Ovary (tissue), 9 donors: Measurements from ENCODE around the gene LRRC70. TPM values are rescaled to one million over a fixed set of nuclear protein-coding genes. Genes with fewer than 3 reads are reported as not detected.

Experiments used
- DNase-seq, 5 donors: peaks; one replicate each; pipeline ENCODE4 v3.0.0-alpha.2; 2019 to 2020
- H3K27ac ChIP-seq, 2 donors: fragments of 200-600 bp; one replicate each; pipeline versions ENCODE4 v1.5.1 to v1.8.0; 2019 to 2022
- H3K27me3 ChIP-seq: fragments of 200-600 bp; one replicate; pipeline ENCODE4 v1.8.0; 2022
- H3K36me3 ChIP-seq: fragments of 200-600 bp; sonication (generic); one replicate; pipeline ENCODE4 v1.5.1; 2019
- H3K4me1 ChIP-seq: one replicate; pipeline ENCODE4 v1.8.1; 2013; ENCODE audit warnings: mild to moderate bottlenecking, moderate library complexity; ENCODE audit not compliant: insufficient read depth
- H3K4me3 ChIP-seq: fragments of 200-600 bp; sonication (generic); one replicate; pipeline ENCODE4 v1.5.1; 2017
- H3K9me3 ChIP-seq, 2 donors: fragments of 200-600 bp in 1 of 2; sonication (generic) in 1 of 2; one replicate each; pipeline versions ENCODE4 v1.5.1 to v1.8.1; 2013 to 2019; ENCODE audit warnings: mild to moderate bottlenecking in 1 of 2, moderate library complexity in 1 of 2
- CTCF ChIP-seq, 3 donors: fragments of 450-650 bp in 2 of 3; fragments of 200-600 bp in 1 of 3; IDR thresholded peaks; one replicate each; pipeline versions ENCODE4 v1.5.1 to v1.8.0; 2016 to 2022; ENCODE audit warnings: antibody characterized with exemption in 3 of 3, mild to moderate bottlenecking in 1 of 3
- EP300 ChIP-seq: sonication (generic); formaldehyde crosslinking; IDR thresholded peaks from one replicate; pipeline ENCODE4 v1.6.1; 2017; ENCODE audit warnings: antibody characterized with exemption
- POLR2A ChIP-seq: fragments of 450-650 bp; IDR thresholded peaks from one replicate; pipeline ENCODE4 v1.6.1; 2017; ENCODE audit warnings: antibody characterized with exemption, mild to moderate bottlenecking, moderate library complexity
- WGBS, 3 donors: extraction: QIAGEN DNeasy Blood & Tissue Kit in 1 of 3; methylation state at CpG; one replicate each; pipeline versions ENCODE4 v1.1.5 to v1.1.7; 2013 to 2017; 5-methylcytosine and 5-hydroxymethylcytosine counted together
- intact Hi-C, 4 donors: fragments of 100-400 bp; cut with DNase I; formaldehyde crosslinking; loops; one replicate each; pipeline versions ENCODE4 v1.11.0 to v1.15.1; 2022 to 2023
- polyA plus RNA-seq, 2 donors: library from polyadenylated mRNA; stranded (reverse); fragments of 200-250 nt in 1 of 2; fragments of 350-450 nt in 1 of 2; fragmentation: Illumina TruSeq in 1 of 2; extraction: RNeasy Lipid Tissue Mini Kit (QIAGEN cat#74804) in 1 of 2; gene quantifications; one replicate each; pipeline ENCODE4 v1.2.3, GENCODE V29; 2013 to 2014
- total RNA-seq, 7 donors: library from RNA; depleted of rRNA in 2 of 7; stranded (reverse); fragments of >200 nt in 2 of 7; fragmentation: NEBNext Ultra II Directional in 3 of 7; extraction: Animal tissue kit (Norgen Biotek cat#: 25700) in 3 of 7; gene quantifications; one replicate each; pipeline versions ENCODE4 v1.1.0 to v1.2.4, GENCODE V29; 2016 to 2023
- donor health status: DM: no; HTN: no; CAD: no; lungs with moderate emphysema.
- donor health status: DM: no; HTN: no; CAD: no.
- donor health status: Bipolar disorder and iron deficiency.
- donor health status: DM: yes; HTN: yes; CAD: no.
- donor health status: DM: no; HTN: no; CAD: no.
- donor health status: DM: yes; HTN: yes; CAD: no.

LRRC70 gene
- total and polyA plus RNA-seq, 9 donors, result 2.2 to 7.5 (median 3.3) TPM

GRCh38 chr5:62588668-62589067, 10.0 kb downstream of the LRRC70 start:
- Histone ChIP-seq H3K27me3 (no peaks in the 10 kb centered on the region), H3K27ac (no peak overlapping the region), H3K36me3 (no peaks in the 10 kb centered on the region), H3K4me1 (peaks cover 5% of the 10 kb centered on the region), H3K4me3 (no peak overlapping the region), H3K9me3 (no peaks in the 10 kb centered on the region)
- TF ChIP-seq EP300 (no peak), POLR2A (no peak), CTCF (IDR thresholded peaks at IDR 0.05) (no peak)
- DNase-seq, result no peak
- intact Hi-C loops, result no loop called here
- whole genome bisulfite sequencing, 3 donors, result 94 to 98% (median 97%) methylated on average over 4 of the region's 4 CpGs

GRCh38 chr5:62589504-62589903, 10.9 kb downstream of the LRRC70 start:
- H3K4me3 ChIP-seq, result no peak overlapping the region
- peaks cover 5% of the 10 kb centered on the region for H3K4me1 ChIP-seq
- intact Hi-C loops, result no loop called here
- no peaks in the 10 kb centered on the region for H3K36me3 ChIP-seq
- H3K27ac ChIP-seq, result no peak overlapping the region
- no peaks in the 10 kb centered on the region for H3K27me3 ChIP-seq
- no peaks in the 10 kb centered on the region for H3K9me3 ChIP-seq
- no peak for DNase-seq
- WGBS, 3 donors, result 98 to 100% (median 99%) methylated on average over 2 of the region's 2 CpGs
- TF ChIP-seq POLR2A (no peak), CTCF (IDR thresholded peaks at IDR 0.05) (no peak), EP300 (no peak)

GRCh38 chr5:62590387-62590786, 11.8 kb downstream of the LRRC70 start:
- intact Hi-C loops, result no loop called here
- H3K27me3 ChIP-seq, result no peaks in the 10 kb centered on the region
- H3K4me3 ChIP-seq, result no peak overlapping the region
- peaks cover 3% of the 10 kb centered on the region for H3K4me1 ChIP-seq
- TF ChIP-seq CTCF (IDR thresholded peaks at IDR 0.05) (no peak), POLR2A (no peak), EP300 (no peak)
- H3K36me3 ChIP-seq, result no peaks in the 10 kb centered on the region
- 78 to 87% (median 80%) methylated on average over 2 of the region's 2 CpGs for WGBS, 3 donors
- no peak for DNase-seq
- no peak overlapping the region for H3K27ac ChIP-seq
- H3K9me3 ChIP-seq, result no peaks in the 10 kb centered on the region

GRCh38 chr5:62592558-62592957, 13.9 kb downstream of the LRRC70 start:
- Histone ChIP-seq H3K27me3 (no peaks in the 10 kb centered on the region), H3K36me3 (no peaks in the 10 kb centered on the region), H3K4me3 (no peak overlapping the region), H3K9me3 (no peaks in the 10 kb centered on the region), H3K4me1 (peaks cover 3% of the 10 kb centered on the region), H3K27ac (no peak overlapping the region)
- DNase-seq, result no peak
- intact Hi-C loops, result no loop called here
- TF ChIP-seq CTCF (IDR thresholded peaks at IDR 0.05) (no peak), POLR2A (no peak), EP300 (no peak)
- 93 to 95% (median 94%) methylated on average over 8 of the region's 8 CpGs for WGBS, 3 donors

GRCh38 chr5:62593331-62593730, 14.7 kb downstream of the LRRC70 start:
- H3K27ac ChIP-seq, result no peak overlapping the region
- no peaks in the 10 kb centered on the region for H3K27me3 ChIP-seq
- no peak for TF ChIP-seq POLR2A
- no peak for TF ChIP-seq EP300
- no peak for TF ChIP-seq CTCF (IDR thresholded peaks at IDR 0.05)
- no peak overlapping the region for H3K4me3 ChIP-seq
- WGBS, 3 donors, result 48 to 77% (median 74%) methylated on average over 1 of the region's 1 CpG
- no peaks in the 10 kb centered on the region for H3K9me3 ChIP-seq
- H3K4me1 ChIP-seq, result peaks cover 3% of the 10 kb centered on the region
- DNase-seq, result no peak
- no peaks in the 10 kb centered on the region for H3K36me3 ChIP-seq
- intact Hi-C loops, result no loop called here
